GM12874 (cell line): Measurements from ENCODE around the gene CERS6.

Source experiments
- TF ChIP-seq, protein P1 (sequence below): IDR thresholded peaks from 2 replicates; pipeline ENCODE4 v1.5.1; 2011; ENCODE audit warnings: low read depth, mild to moderate bottlenecking, control low read depth, low read length, moderate library complexity; ENCODE audit not compliant: insufficient read depth

The CERS6 gene

DNA sequence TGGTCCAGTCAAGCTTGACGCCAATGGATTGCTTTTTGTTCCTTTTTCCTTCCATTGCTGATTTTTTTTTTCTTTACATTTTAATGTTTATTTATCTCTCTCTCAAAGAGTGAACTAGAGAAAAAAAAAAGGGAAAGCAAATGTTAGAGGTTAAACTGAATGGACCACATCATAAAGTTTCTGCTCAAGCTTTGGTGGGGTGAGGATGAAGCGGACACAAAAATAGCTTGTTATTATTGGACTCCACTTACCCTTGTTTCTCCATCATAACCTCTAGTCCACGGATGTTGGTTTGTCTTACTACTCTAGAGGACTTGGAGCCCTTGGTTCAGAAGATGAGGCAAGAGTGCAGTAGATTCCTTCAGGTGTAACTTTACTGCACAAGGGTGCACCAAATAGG is 27.6 kb upstream of the CERS6 start:
- TF ChIP-seq, protein P1, sequence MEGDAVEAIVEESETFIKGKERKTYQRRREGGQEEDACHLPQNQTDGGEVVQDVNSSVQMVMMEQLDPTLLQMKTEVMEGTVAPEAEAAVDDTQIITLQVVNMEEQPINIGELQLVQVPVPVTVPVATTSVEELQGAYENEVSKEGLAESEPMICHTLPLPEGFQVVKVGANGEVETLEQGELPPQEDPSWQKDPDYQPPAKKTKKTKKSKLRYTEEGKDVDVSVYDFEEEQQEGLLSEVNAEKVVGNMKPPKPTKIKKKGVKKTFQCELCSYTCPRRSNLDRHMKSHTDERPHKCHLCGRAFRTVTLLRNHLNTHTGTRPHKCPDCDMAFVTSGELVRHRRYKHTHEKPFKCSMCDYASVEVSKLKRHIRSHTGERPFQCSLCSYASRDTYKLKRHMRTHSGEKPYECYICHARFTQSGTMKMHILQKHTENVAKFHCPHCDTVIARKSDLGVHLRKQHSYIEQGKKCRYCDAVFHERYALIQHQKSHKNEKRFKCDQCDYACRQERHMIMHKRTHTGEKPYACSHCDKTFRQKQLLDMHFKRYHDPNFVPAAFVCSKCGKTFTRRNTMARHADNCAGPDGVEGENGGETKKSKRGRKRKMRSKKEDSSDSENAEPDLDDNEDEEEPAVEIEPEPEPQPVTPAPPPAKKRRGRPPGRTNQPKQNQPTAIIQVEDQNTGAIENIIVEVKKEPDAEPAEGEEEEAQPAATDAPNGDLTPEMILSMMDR, result no peak

GRCh38 chr2:168429988-168430387 is 26.1 kb upstream of the CERS6 start:
- TF ChIP-seq, protein P1, result no peak

GRCh38 chr2:168430431-168430830 is 25.6 kb upstream of the CERS6 start:
- TF ChIP-seq, protein P1, result no peak

DNA sequence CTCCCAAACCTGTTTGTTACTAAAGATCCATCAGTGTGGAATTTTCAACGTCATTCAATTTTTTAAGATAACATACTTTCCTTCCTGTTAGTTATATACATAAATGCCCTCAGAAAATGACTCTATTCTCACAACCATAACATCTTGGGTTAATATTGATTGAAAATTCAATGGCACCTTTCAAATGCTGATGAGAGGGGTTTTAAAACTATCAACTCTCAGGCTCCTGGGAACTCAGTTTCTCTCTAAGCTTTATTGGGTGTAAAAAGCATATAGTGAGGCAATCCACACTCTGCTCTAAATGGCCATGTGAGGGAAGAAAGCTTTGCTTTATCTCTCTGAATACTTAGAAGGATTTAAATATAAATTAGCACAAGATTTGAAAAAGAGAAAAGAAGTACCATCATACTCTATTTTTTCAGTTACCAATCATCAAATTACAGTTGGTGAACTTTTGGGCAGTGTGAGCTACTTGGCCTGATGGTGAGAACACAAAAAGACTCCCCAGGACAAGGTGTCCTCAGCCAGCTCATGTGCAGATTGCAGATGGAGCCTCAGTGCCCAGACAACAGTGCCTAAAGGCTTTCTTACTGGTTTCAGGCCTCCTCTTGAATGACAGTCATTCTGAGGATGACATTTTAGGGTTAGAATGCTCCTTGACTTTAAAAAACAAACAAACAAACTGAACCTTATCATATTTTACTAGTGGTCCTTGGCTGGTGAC is 24.6 kb upstream of the CERS6 start:
- TF ChIP-seq, protein P1, result no peak

DNA sequence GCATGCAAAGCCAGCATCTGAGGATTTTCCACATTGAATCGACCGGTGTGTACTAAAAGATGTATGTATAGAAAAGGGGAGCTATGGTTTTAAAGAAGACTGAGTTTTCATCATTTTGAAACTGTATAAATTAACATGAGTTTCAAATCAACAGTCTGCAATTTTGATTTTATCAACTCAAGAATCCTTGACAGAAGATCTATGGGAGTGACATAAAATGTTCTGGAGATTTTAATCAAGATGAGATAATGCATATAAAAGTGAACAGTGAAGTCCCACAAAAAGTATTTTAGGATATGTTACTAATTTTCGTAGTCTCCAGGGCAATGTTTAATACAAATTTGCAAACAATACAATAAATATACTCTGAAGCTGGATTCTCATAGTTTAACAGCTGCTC is 24.0 kb upstream of the CERS6 start:
- TF ChIP-seq, protein P1, result no peak

- TF ChIP-seq, protein P1, result no peak
Measured at GRCh38 chr2:168432565-168433186, 23.4 kb upstream of the CERS6 start.

- TF ChIP-seq, protein P1, result no peak
Measured at GRCh38 chr2:168433527-168433926, 22.5 kb upstream of the CERS6 start.
